ENCODE measurements around the gene MBD3. TPM values are rescaled to one million over a fixed set of nuclear protein-coding genes. Genes with fewer than 3 reads are reported as not detected.

Gene MBD3
- total and polyA plus RNA-seq, 4 donors: 12.4 to 57.6 (median 50.2) TPM

DNA sequence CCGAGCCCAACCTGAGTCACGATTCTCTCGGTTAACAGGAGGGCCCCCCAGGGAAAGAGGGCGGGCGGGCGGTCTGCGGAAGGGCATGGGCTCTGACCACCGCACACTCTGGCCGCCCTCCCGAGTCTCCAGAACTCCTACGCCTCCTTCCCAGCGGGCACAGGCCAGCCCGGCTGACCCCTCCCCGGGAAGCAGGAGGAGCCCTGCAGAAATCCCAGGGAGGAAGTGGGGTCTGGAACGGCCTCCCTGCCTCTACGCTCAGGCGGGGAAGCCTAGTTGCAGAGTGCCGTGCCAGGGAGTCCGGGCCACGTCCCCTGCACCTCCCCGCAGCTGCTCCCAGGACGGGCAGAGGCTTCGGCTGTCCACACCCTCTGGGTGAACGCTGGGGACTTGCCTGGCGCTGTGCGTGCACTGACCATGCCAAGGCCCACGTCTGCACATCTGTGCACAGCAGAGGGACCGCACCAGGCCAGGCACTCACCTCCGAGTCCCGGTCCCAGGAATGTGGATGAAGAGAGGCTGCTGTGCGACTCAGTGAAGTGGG, 39.0 kb upstream of the MBD3 start:
- H3K4me3 ChIP-seq (ENCODE audit: low read depth in 1 of 3, low read length in 3 of 3): no peak overlapping the region
- H3K27ac ChIP-seq (ENCODE audit: low read depth in 1 of 2, low read length in 2 of 2): no peak overlapping the region
- TF ChIP-seq GABPA (IDR thresholded peaks at IDR 0.05 in 1 of 2, conservative IDR thresholded peaks at IDR 0.05 in 1 of 2) (no peak), TAF1 (conservative IDR thresholded peaks at IDR 0.05) (no peak), SP1 (IDR thresholded peaks at IDR 0.05) (no peak), ZBTB33 (IDR thresholded peaks at IDR 0.05) (no peak), FOXA2 (IDR thresholded peaks at IDR 0.05) (no peak), HNF4G (IDR thresholded peaks at IDR 0.05) (no peak), MAX (IDR thresholded peaks at IDR 0.05) (no peak), JUND (IDR thresholded peaks at IDR 0.05) (no peak), EGR1 (IDR thresholded peaks at IDR 0.05; ENCODE audit: low read depth in 2 of 2) (no peak)
- TF ChIP-seq, protein P1, sequence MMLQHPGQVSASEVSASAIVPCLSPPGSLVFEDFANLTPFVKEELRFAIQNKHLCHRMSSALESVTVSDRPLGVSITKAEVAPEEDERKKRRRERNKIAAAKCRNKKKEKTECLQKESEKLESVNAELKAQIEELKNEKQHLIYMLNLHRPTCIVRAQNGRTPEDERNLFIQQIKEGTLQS (IDR thresholded peaks at IDR 0.05): no peak
- WGBS: 96% methylated on average over 31 of the region's 31 CpGs
- no peak for DNase-seq (ENCODE audit: low spot score)
- H3K36me3 ChIP-seq (ENCODE audit: control insufficient read depth in 4 of 4, insufficient read depth in 3 of 4, low read depth in 1 of 4, low read length in 3 of 4): peaks cover 0 to 5% (median 2%) of the 10 kb centered on the region in 4 donors
- peaks cover 0 to 2% (median 0%) of the 10 kb centered on the region in 4 donors for H3K9me3 ChIP-seq (ENCODE audit: control insufficient read depth in 4 of 4, low read length in 3 of 4)
- no peaks in the 10 kb centered on the region for H3K4me1 ChIP-seq (ENCODE audit: control insufficient read depth in 4 of 4, insufficient read depth in 4 of 4, low read length in 3 of 4)
- H3K27me3 ChIP-seq (ENCODE audit: control insufficient read depth in 4 of 4, insufficient read depth in 4 of 4, low read length in 3 of 4): no peaks in the 10 kb centered on the region
- H3K9ac ChIP-seq (ENCODE audit: low read depth in 1 of 2, low read length in 2 of 2): no peak overlapping the region

DNA sequence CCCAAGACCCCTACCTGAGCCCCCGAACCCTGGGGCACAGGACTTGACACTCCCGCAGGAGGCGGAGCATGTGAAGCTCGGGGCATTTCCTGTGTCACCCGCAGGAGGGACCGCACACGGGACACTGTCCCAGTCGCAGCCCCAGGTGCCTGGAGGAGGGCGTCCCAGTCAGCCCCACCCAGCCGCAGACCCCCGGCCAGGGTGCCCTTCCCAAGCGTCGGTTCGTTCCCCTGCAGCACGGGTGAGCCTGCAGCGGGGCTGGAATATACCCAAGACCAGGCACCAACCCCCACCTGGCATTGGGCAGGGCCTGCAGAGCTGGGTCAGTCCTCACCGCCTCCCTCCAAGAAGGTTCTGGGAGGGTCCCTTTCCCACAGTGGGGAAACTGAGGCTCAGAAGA, 38.1 kb upstream of the MBD3 start:
- no peak for DNase-seq (ENCODE audit: low spot score)
- WGBS: 94% methylated on average over 17 of the region's 17 CpGs
- H3K4me1 ChIP-seq (ENCODE audit: control insufficient read depth in 4 of 4, insufficient read depth in 4 of 4, low read length in 3 of 4): no peaks in the 10 kb centered on the region

DNA sequence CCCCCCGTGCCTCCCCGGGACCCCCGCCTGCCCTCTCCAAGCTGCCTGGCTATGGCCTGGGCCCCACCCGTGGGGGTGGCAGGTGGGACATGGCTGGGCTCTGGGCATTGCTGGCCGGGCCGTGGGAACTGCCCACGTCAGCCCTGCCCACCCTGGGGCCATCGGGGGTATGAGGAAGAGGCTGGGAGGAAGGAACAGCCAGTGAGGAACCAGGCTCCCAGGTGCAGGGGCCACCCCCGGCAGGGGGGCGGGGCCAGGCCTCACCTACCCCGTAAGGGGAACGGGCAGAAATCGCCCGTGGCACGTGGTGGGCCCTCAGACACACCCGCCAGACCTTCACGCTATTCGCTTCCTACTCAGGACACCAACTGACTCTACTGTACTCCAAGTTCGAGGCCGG, 37.3 kb upstream of the MBD3 start:
- Histone ChIP-seq H3K36me3 (ENCODE audit: control insufficient read depth in 4 of 4, insufficient read depth in 3 of 4, low read depth in 1 of 4, low read length in 3 of 4) (peaks cover 0 to 4% (median 1%) of the 10 kb centered on the region in 4 donors), H3K4me3 (ENCODE audit: low read depth in 1 of 3, low read length in 3 of 3) (no peak overlapping the region), H3K27ac (ENCODE audit: low read depth in 1 of 2, low read length in 2 of 2) (no peak overlapping the region), H3K27me3 (ENCODE audit: control insufficient read depth in 4 of 4, insufficient read depth in 4 of 4, low read length in 3 of 4) (no peaks in the 10 kb centered on the region), H3K9ac (ENCODE audit: low read depth in 1 of 2, low read length in 2 of 2) (no peak overlapping the region), H3K4me1 (ENCODE audit: control insufficient read depth in 4 of 4, insufficient read depth in 4 of 4, low read length in 3 of 4) (no peaks in the 10 kb centered on the region), H3K9me3 (ENCODE audit: control insufficient read depth in 4 of 4, low read length in 3 of 4) (peaks cover 0 to under 1% (median 0%) of the 10 kb centered on the region in 4 donors)
- TF ChIP-seq RXRA (IDR thresholded peaks at IDR 0.05): no peak
- TF ChIP-seq YY1 (IDR thresholded peaks at IDR 0.05): no peak
- TF ChIP-seq HNF4A (conservative IDR thresholded peaks at IDR 0.05): no peak
- TF ChIP-seq REST (IDR thresholded peaks at IDR 0.05): no peak
- no peak for TF ChIP-seq GABPA (IDR thresholded peaks at IDR 0.05 in 1 of 2, conservative IDR thresholded peaks at IDR 0.05 in 1 of 2)
- TF ChIP-seq, protein P1 (IDR thresholded peaks at IDR 0.05): no peak
- no peak for TF ChIP-seq MAX (IDR thresholded peaks at IDR 0.05)
- TF ChIP-seq ZBTB33 (IDR thresholded peaks at IDR 0.05): no peak
- TF ChIP-seq RAD21 (IDR thresholded peaks at IDR 0.05): no peak
- TF ChIP-seq JUND (IDR thresholded peaks at IDR 0.05): no peak
- no peak for TF ChIP-seq HNF4G (IDR thresholded peaks at IDR 0.05)
- TF ChIP-seq FOXA2 (IDR thresholded peaks at IDR 0.05): no peak
- 94% methylated on average over 20 of the region's 20 CpGs for WGBS
- DNase-seq (ENCODE audit: low spot score): no peak

More for the DNA sequence above, 38.1 kb upstream of the MBD3 start:
- Histone ChIP-seq H3K27ac (ENCODE audit: low read depth in 1 of 2, low read length in 2 of 2) (no peak overlapping the region), H3K4me3 (ENCODE audit: low read depth in 1 of 3, low read length in 3 of 3) (no peak overlapping the region), H3K27me3 (ENCODE audit: control insufficient read depth in 4 of 4, insufficient read depth in 4 of 4, low read length in 3 of 4) (no peaks in the 10 kb centered on the region), H3K9ac (ENCODE audit: low read depth in 1 of 2, low read length in 2 of 2) (no peak overlapping the region), H3K9me3 (ENCODE audit: control insufficient read depth in 4 of 4, low read length in 3 of 4) (peaks cover 0 to 2% (median 0%) of the 10 kb centered on the region in 4 donors), H3K36me3 (ENCODE audit: control insufficient read depth in 4 of 4, insufficient read depth in 3 of 4, low read depth in 1 of 4, low read length in 3 of 4) (peaks cover 0 to 5% (median 2%) of the 10 kb centered on the region in 4 donors)
- TF ChIP-seq HNF4A (conservative IDR thresholded peaks at IDR 0.05) (no peak), FOXA1 (IDR thresholded peaks at IDR 0.05) (no peak), FOXA2 (IDR thresholded peaks at IDR 0.05) (no peak), NR2F2 (IDR thresholded peaks at IDR 0.05) (no peak)
- TF ChIP-seq, protein P1 (IDR thresholded peaks at IDR 0.05): no peak
